NCI-H2107 (cell line): Measurements from ENCODE around the gene SMPDL3A.

Experiments
- DNase-seq: peaks from one replicate; lab custom pipeline; 2025; lab: John Stamatoyannopoulos, UW

Gene SMPDL3A

GRCh38 chr6:122778302-122778701, 10.8 kb upstream of the SMPDL3A start:
- DNase-seq = no peak

- DNase-seq = peak; percentile 21
These were observed 9.9 kb upstream of the SMPDL3A start for GRCh38 chr6:122778985-122779661.

GRCh38 chr6:122779667-122780066, 9.4 kb upstream of the SMPDL3A start, which contains the start of gene FABP7:
FABP7 (plus strand) TSS chr6:122779716; CDS start chr6:122779795, 79 bp downstream.
- no peak for DNase-seq

- DNase-seq = no peak
These were observed 8.9 kb upstream of the SMPDL3A start for GRCh38 chr6:122780114-122780513.

- DNase-seq = no peak
These were observed 7.3 kb upstream of the SMPDL3A start for GRCh38 chr6:122781716-122782115.

GRCh38 chr6:122783401-122783800, 5.7 kb upstream of the SMPDL3A start:
- DNase-seq = no peak

- no peak for DNase-seq
These were observed 3.2 kb upstream of the SMPDL3A start for GRCh38 chr6:122785891-122786290.

- no peak for DNase-seq
These were observed 1.3 kb upstream of the SMPDL3A start for GRCh38 chr6:122787721-122788120.

GRCh38 chr6:122788208-122788607, 850 bp upstream of the SMPDL3A start:
- no peak for DNase-seq

- peak; percentile 45 for DNase-seq
These were observed 336 bp upstream of the SMPDL3A start for GRCh38 chr6:122788663-122789181.

GRCh38 chr6:122790028-122790422, 967 bp downstream of the SMPDL3A start:
- peak; percentile 3 for DNase-seq

- DNase-seq = peak; percentile 5
These were observed 1.6 kb downstream of the SMPDL3A start for GRCh38 chr6:122790423-122791309.

GRCh38 chr6:122791310-122791679, 2.2 kb downstream of the SMPDL3A start:
- no peak for DNase-seq

- DNase-seq = no peak
These were observed 3.7 kb downstream of the SMPDL3A start for GRCh38 chr6:122792766-122793165.

- DNase-seq = no peak
These were observed 8.5 kb downstream of the SMPDL3A start for GRCh38 chr6:122797537-122797936.

GRCh38 chr6:122798099-122798641, 9.1 kb downstream of the SMPDL3A start:
- no peak for DNase-seq

- no peak for DNase-seq
These were observed 10.2 kb downstream of the SMPDL3A start for GRCh38 chr6:122799140-122799745.

- DNase-seq = no peak
These were observed 11.0 kb downstream of the SMPDL3A start for GRCh38 chr6:122799916-122800686.

GRCh38 chr6:122800906-122801305, 11.8 kb downstream of the SMPDL3A start:
- no peak for DNase-seq

GRCh38 chr6:122801397-122801796, 12.3 kb downstream of the SMPDL3A start:
- no peak for DNase-seq

GRCh38 chr6:122803171-122803661, 14.2 kb downstream of the SMPDL3A start:
- no peak for DNase-seq
